Activated CD8-positive, alpha-beta T cell treated with anti-CD3 and anti-CD28 coated beads, Interleukin-2, amount 10 ng/mL, durations not matched to agents 7 days and 5 days (primary cell): ENCODE measurements around the gene APBB2. TPM values are rescaled to one million over a fixed set of nuclear protein-coding genes. Genes with fewer than 3 reads are reported as not detected.
A peak's percentile ranks its signal among the peaks of the same experiment; 100 is the strongest.
"Not testable (repeated sequence)": the region's sequence is repeated elsewhere in the genome, so short reads cannot be mapped to it uniquely, and the experiment has no call there.

Experiments used
- ATAC-seq: fragments of 150-1000 bp; cut with Tn5 transposase; one replicate; pipeline ENCODE4 v1.10.0; 2021; ENCODE audit warnings: moderate library complexity
- CTCF ChIA-PET: fragments of 350-600 bp; sonication (Branson Sonifier 250); formaldehyde crosslinking; loops from one replicate; lab custom pipeline; 2021; ENCODE audit warnings: antibody characterized with exemption; lab: Charles Lee
- POLR2A ChIA-PET: fragments of 350-600 bp; sonication (Branson Sonifier 250); formaldehyde crosslinking; loops from one replicate; lab custom pipeline; 2021; ENCODE audit warnings: antibody characterized with exemption; lab: Charles Lee
- DNase-seq: peaks from one replicate; pipeline ENCODE4 v3.0.0-alpha.2; 2020
- H3K27ac Mint-ChIP-seq: one replicate; pipeline ENCODE4 v1.8.0; 2021; ENCODE audit warnings: mild to moderate bottlenecking, mixed read lengths
- H3K27me3 Mint-ChIP-seq: one replicate; pipeline ENCODE4 v1.8.0; 2021; ENCODE audit warnings: low read depth, mixed read lengths
- H3K36me3 Mint-ChIP-seq: one replicate; pipeline ENCODE4 v1.8.0; 2021; ENCODE audit warnings: low read depth, mixed read lengths
- H3K4me1 Mint-ChIP-seq: one replicate; pipeline ENCODE4 v1.8.0; 2021; ENCODE audit warnings: low read depth, mixed read lengths
- H3K4me3 Mint-ChIP-seq: one replicate; pipeline ENCODE4 v1.8.0; 2021; ENCODE audit warnings: mild to moderate bottlenecking, mixed read lengths
- H3K9me3 Mint-ChIP-seq: one replicate; pipeline ENCODE4 v1.8.0; 2022; ENCODE audit warnings: mixed read lengths; ENCODE audit not compliant: insufficient read depth
- total RNA-seq, 2 experiments: library from RNA; stranded (reverse); gene quantifications; one replicate each; pipeline ENCODE4 v1.2.3, GENCODE V29; 2021

Gene APBB2
- total RNA-seq, 2 experiments from 2014 or later: 0.53 to 0.57 TPM

- Mint-ChIP-seq H3K9me3 (no peaks in the 10 kb centered on the region), H3K4me3 (no peak overlapping the region), H3K4me1 (peaks cover 5% of the 10 kb centered on the region), H3K27me3 (peaks cover 7% of the 10 kb centered on the region), H3K36me3 (no peaks in the 10 kb centered on the region), H3K27ac (no peak overlapping the region)
- ChIA-PET CTCF (interaction anchor here (0.5 to 9.3 kb wide), 29 partner anchors 9 to 294 kb away, joined by 3 to 110 read pairs (median 4); partner anchors contain the start of gene APBB2), POLR2A (no interaction called here)
- ATAC-seq (no peak), DNase-seq (no peak)
Observed at GRCh38 chr4:40924793-40925117, 289.6 kb downstream of the APBB2 start.

DNA sequence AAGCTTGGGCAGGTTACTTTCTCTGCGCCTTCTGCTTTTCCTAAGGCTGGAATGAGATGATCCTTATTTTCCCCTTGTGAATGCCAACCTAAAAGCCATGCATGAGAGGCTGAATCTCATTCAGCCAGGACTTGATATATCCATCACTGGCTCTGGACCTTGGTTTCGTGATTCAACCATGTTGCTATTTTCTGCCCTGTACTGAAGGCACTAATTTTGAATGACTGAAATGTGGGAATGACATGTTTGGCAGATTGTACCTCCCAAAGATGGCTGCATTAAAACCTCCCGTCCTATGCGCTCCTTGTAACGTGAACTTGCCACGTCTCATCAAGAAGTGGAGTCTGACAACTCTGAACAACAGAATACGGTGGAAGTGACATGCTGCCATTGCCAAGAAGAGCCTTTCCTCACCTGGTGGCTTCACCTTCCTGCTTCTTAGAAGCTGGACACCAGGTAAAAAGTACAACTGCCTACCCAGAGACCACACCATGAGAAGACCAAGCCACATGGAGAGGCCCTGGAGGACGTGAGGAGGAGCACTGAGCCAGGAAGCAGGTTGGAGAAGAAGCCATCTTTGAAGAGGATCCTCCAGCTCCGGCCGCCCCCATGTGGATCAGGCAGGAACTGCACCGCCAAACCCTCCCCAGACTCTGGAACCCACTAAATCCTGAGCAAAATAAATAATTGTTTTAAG, 290.1 kb downstream of the APBB2 start:
- H3K4me1 Mint-ChIP-seq: peaks cover 5% of the 10 kb centered on the region
- H3K36me3 Mint-ChIP-seq: no peaks in the 10 kb centered on the region
- CTCF ChIA-PET: interaction anchor here (0.5 to 9.3 kb wide), 29 partner anchors 9 to 1012 kb away, joined by 3 to 110 read pairs (median 4); partner anchors contain the start of gene APBB2
- H3K4me3 Mint-ChIP-seq: no peak overlapping the region
- DNase-seq (peak; percentile 81), ATAC-seq (peak; percentile 86)
- peak overlapping the region; percentile 70 for H3K27ac Mint-ChIP-seq
- no peaks in the 10 kb centered on the region for H3K9me3 Mint-ChIP-seq
- POLR2A ChIA-PET: no interaction called here
- H3K27me3 Mint-ChIP-seq: peaks cover 7% of the 10 kb centered on the region

DNA sequence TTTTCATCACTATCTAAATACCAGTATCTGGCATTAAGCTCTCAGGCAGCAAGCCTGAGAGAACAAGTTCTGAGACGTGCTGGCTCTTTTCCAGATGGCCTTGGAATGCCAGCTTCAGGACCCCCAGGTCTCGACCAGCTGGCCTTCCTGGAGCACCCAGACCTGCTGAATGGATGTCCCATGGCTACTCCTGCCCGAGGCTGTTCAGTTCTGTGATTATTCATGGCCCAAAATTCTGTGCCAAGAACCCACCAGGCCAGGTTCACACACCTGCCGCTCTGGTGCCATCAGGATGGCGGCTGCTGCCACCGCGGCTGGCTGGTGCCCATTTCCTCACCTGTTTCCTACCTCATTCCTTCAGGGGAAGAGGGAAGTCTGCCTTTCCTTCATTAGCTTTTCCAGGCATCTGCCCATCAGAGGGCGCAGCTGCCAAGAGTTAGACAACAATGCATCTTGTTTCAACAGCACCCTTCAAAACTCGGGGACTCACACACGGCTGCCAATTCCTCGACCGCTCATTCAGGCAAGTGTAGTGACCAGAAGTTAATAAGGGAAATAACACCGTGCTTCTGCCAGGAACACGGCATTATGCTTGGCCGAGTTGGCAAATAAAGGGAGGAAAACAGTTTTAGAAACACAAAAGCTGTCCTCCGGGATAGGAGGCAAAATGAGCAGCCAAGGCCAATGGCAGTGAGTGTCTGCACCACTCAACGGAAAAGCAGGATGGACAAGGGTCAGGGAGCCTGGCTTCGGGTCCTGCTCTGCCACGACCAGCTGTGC, 290.8 kb downstream of the APBB2 start:
- H3K36me3 Mint-ChIP-seq: no peaks in the 10 kb centered on the region
- DNase-seq (no peak), ATAC-seq (no peak)
- POLR2A ChIA-PET: no interaction called here
- H3K4me3 Mint-ChIP-seq: no peak overlapping the region
- CTCF ChIA-PET: interaction anchor here (0.6 to 9.3 kb wide), 10 partner anchors 13 to 1011 kb away, joined by 3 to 110 read pairs (median 12); no protein-coding TSS in a partner anchor
- no peak overlapping the region for H3K27ac Mint-ChIP-seq
- peaks cover 7% of the 10 kb centered on the region for H3K27me3 Mint-ChIP-seq
- H3K4me1 Mint-ChIP-seq: peaks cover 5% of the 10 kb centered on the region
- no peaks in the 10 kb centered on the region for H3K9me3 Mint-ChIP-seq

- H3K4me3 Mint-ChIP-seq, POLR2A ChIA-PET, DNase-seq, H3K9me3 Mint-ChIP-seq, H3K36me3 Mint-ChIP-seq, H3K27ac Mint-ChIP-seq, ATAC-seq, H3K4me1 Mint-ChIP-seq, H3K27me3 Mint-ChIP-seq: not testable (repeated sequence)
- CTCF ChIA-PET: interaction anchor here (1.1 to 1.6 kb wide), 2 partner anchors 11 to 23 kb away, joined by 4 to 6 read pairs; no protein-coding TSS in a partner anchor
Observed at GRCh38 chr4:40919976-40920375, 294.4 kb downstream of the APBB2 start.

DNA sequence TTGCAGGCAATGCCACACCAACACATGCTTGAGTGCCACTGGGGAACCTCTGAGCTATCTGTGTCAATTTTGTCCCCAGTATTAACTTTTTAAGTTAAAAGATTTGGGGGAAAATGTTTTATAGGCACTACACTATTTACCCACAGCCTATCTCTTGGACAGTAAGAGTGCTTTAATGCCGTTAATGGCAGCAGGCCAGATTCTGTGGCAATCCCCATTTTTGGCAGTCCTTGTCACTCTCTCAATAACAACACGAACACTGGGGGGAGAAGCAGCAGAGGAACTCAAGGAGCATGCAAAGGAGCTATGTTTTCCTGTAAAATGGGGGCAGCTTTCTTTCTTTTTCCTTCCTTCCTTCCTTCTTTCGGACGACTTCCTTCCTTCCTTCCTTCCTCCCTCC, 296.0 kb downstream of the APBB2 start:
- ChIA-PET CTCF (interaction anchor here (0.6 to 1.9 kb wide), 5 partner anchors 8 to 1071 kb away, joined by 3 to 9 read pairs (median 3); partner anchors contain the start of gene APBB2), POLR2A (interaction anchor here (0.6 kb wide), 1 partner anchor 18 kb away, joined by 3 read pairs; no protein-coding TSS in a partner anchor)
- DNase-seq (no peak), ATAC-seq (no peak)
- Mint-ChIP-seq H3K9me3 (no peaks in the 10 kb centered on the region), H3K4me1 (peaks cover 3% of the 10 kb centered on the region), H3K4me3 (no peak overlapping the region), H3K27ac (no peak overlapping the region), H3K27me3 (no peaks in the 10 kb centered on the region), H3K36me3 (no peaks in the 10 kb centered on the region)

DNA sequence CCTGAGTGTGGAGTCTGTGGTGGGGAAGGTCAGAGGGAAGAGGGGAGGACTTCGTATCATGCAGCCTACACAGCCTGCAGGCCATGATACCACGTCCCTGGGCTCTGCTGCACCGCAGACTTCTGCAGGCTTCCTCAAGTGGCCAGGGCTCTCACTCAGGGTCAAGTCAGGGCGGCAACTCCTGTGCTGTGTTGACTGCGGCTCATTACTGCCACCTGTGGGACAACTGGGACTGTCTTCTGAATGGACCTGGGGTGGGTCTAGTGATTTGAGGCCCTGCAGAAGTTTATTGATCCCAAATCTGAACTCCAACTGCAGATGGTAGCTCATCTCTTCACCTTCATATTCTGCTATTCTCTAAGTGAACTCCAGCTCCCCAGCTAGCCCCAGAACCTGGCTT, 297.5 kb downstream of the APBB2 start:
- Mint-ChIP-seq H3K4me1 (peaks cover 3% of the 10 kb centered on the region), H3K4me3 (no peak overlapping the region), H3K27ac (no peak overlapping the region), H3K27me3 (no peaks in the 10 kb centered on the region), H3K9me3 (no peaks in the 10 kb centered on the region), H3K36me3 (no peaks in the 10 kb centered on the region)
- DNase-seq (peak; percentile 46), ATAC-seq (peak; percentile 77)
- CTCF ChIA-PET: interaction anchor here (0.6 to 2.1 kb wide), 5 partner anchors 10 to 180 kb away, joined by 4 to 9 read pairs (median 7); no protein-coding TSS in a partner anchor
- POLR2A ChIA-PET: no interaction called here

DNA sequence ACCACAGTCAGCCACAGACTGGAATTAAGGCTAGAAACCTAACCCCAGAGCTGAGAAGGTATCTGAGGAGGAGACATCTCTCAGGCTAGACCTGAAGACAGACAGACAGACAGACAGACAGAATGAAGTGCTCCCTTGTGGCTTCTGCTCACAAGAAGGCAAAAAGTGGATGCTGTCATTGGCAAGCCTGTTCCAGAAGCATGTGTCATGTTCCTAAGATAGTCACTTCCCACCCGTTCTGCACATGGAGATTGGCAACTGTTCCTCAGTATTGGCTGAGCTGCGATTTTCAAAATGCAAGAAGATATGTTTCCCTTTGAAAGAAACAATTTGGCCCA, 298.2 kb downstream of the APBB2 start:
- H3K27me3 Mint-ChIP-seq: no peaks in the 10 kb centered on the region
- CTCF ChIA-PET: interaction anchor here (1.0 to 2.3 kb wide), 3 partner anchors 9 to 19 kb away, joined by 3 to 10 read pairs (median 7); no protein-coding TSS in a partner anchor
- no peak overlapping the region for H3K27ac Mint-ChIP-seq
- H3K36me3 Mint-ChIP-seq: no peaks in the 10 kb centered on the region
- POLR2A ChIA-PET: no interaction called here
- DNase-seq (no peak), ATAC-seq (no peak)
- H3K4me3 Mint-ChIP-seq: no peak overlapping the region
- no peaks in the 10 kb centered on the region for H3K9me3 Mint-ChIP-seq
- peaks cover 3% of the 10 kb centered on the region for H3K4me1 Mint-ChIP-seq

GRCh38 chr4:40915318-40916217, 298.8 kb downstream of the APBB2 start:
- ChIA-PET POLR2A (no interaction called here), CTCF (interaction anchor here (1.0 to 2.3 kb wide), 2 partner anchors 9 to 12 kb away, joined by 3 to 10 read pairs; no protein-coding TSS in a partner anchor)
- Mint-ChIP-seq H3K9me3 (no peaks in the 10 kb centered on the region), H3K27ac (no peak overlapping the region), H3K36me3 (no peaks in the 10 kb centered on the region), H3K27me3 (no peaks in the 10 kb centered on the region), H3K4me3 (no peak overlapping the region), H3K4me1 (peaks cover 3% of the 10 kb centered on the region)
- ATAC-seq (no peak), DNase-seq (no peak)

DNA sequence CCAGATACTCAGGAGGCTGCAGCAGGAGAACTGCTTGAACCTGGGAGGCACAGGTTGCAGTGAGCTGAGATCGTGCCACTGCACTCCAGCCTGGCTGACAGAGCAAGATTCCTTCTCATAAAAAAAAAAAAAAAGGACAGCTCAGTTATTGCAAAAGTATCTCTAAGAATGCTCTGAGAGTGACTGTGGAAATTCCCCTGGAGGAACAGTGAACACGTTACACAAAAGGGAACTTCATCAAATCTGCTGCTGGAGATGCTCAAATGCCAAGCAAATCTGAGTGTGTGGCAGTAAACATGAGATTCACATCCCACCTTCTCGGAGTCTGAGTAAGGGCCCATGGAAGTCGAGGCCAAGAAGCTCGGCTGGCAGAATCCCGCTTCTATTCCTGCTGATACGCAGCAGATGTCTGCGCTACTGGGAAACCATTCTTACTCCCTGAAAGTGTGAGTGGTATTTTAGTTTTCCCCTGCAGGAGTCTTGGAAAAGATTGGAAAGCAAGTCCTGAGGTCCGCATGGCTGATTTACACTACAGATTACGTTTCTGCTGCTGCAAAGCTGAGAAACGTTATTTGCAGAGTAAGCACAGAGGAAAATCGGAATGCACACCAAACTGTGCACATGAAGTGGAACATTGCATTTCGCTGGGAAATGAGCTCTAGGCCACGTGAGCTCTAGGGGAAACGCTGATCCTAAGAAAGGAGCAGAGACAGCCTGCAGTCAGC, 301.7 kb downstream of the APBB2 start:
- Mint-ChIP-seq H3K9me3 (no peaks in the 10 kb centered on the region), H3K27ac (no peak overlapping the region), H3K36me3 (no peaks in the 10 kb centered on the region), H3K27me3 (no peaks in the 10 kb centered on the region), H3K4me1 (peaks cover 17% of the 10 kb centered on the region), H3K4me3 (no peak overlapping the region)
- no peak for DNase-seq
- no peak for ATAC-seq
- ChIA-PET CTCF (interaction anchor here (1.2 to 9.5 kb wide), 3 partner anchors 13 to 15 kb away, joined by 3 to 110 read pairs (median 9); no protein-coding TSS in a partner anchor), POLR2A (no interaction called here)

- Mint-ChIP-seq H3K36me3 (no peaks in the 10 kb centered on the region), H3K4me3 (no peak overlapping the region), H3K27me3 (no peaks in the 10 kb centered on the region), H3K4me1 (peaks cover 14% of the 10 kb centered on the region), H3K9me3 (no peaks in the 10 kb centered on the region), H3K27ac (no peak overlapping the region)
- DNase-seq (no peak), ATAC-seq (no peak)
- ChIA-PET POLR2A (no interaction called here), CTCF (interaction anchor here (2.1 to 9.5 kb wide), 2 partner anchors 13 to 15 kb away, joined by 9 to 110 read pairs; no protein-coding TSS in a partner anchor)
Observed at GRCh38 chr4:40910706-40911105, 303.6 kb downstream of the APBB2 start.
